GM18858 (cell line): ENCODE results near the gene CTTN.

Source experiments
- ATAC-seq: cut with Tn5 transposase; IDR thresholded peaks from one replicate; pipeline ENCODE4 v1.9.1; 2021; ENCODE audit not compliant: unreplicated experiment

The CTTN gene

GRCh38 chr11:70397983-70398833 lies at the start of gene CTTN:
TSS of gene CTTN (plus strand) at chr11:70398529. CDS start at chr11:70407298, 8,769 bp downstream.
- no peak for ATAC-seq

- no peak for ATAC-seq
Measured at GRCh38 chr11:70348608-70349007, 49.7 kb upstream of the CTTN start.

GRCh38 chr11:70351646-70352045 lies 46.7 kb upstream of the CTTN start:
- no peak for ATAC-seq

- ATAC-seq, result no peak
Measured at GRCh38 chr11:70352100-70352499, 46.2 kb upstream of the CTTN start.

GRCh38 chr11:70352601-70353000 lies 45.7 kb upstream of the CTTN start:
- no peak for ATAC-seq

- ATAC-seq, result no peak
Measured at GRCh38 chr11:70353329-70353728, 45.0 kb upstream of the CTTN start.

- no peak for ATAC-seq
Measured at GRCh38 chr11:70353900-70354568, 44.3 kb upstream of the CTTN start.

GRCh38 chr11:70354629-70355028 lies 43.7 kb upstream of the CTTN start:
- ATAC-seq, result no peak

GRCh38 chr11:70358753-70359152 lies 39.6 kb upstream of the CTTN start:
- no peak for ATAC-seq

GRCh38 chr11:70359451-70360205 lies 38.7 kb upstream of the CTTN start:
- no peak for ATAC-seq

GRCh38 chr11:70360211-70360610 lies 38.1 kb upstream of the CTTN start:
- no peak for ATAC-seq

- no peak for ATAC-seq
Measured at GRCh38 chr11:70364178-70364577, 34.2 kb upstream of the CTTN start.

- ATAC-seq, result no peak
Measured at GRCh38 chr11:70364745-70365543, 33.4 kb upstream of the CTTN start.

- ATAC-seq, result no peak
Measured at GRCh38 chr11:70365544-70365927, 32.8 kb upstream of the CTTN start.

- no peak for ATAC-seq
Measured at GRCh38 chr11:70367071-70367470, 31.3 kb upstream of the CTTN start.

GRCh38 chr11:70368961-70369360 lies 29.4 kb upstream of the CTTN start:
- no peak for ATAC-seq

GRCh38 chr11:70371241-70371640 lies 27.1 kb upstream of the CTTN start:
- ATAC-seq, result no peak

- no peak for ATAC-seq
Measured at GRCh38 chr11:70372076-70372475, 26.3 kb upstream of the CTTN start.

- ATAC-seq, result no peak
Measured at GRCh38 chr11:70376621-70377020, 21.7 kb upstream of the CTTN start.

- no peak for ATAC-seq
Measured at GRCh38 chr11:70377645-70378044, 20.7 kb upstream of the CTTN start.
